Activated CD4-positive, alpha-beta T cell treated with anti-CD3 and anti-CD28 coated beads for 4 hours (primary cell): ENCODE results near the gene RFX3.
A peak's percentile ranks its signal among the peaks of the same experiment; 100 is the strongest.

Experiments
- DNase-seq, 2 donors: peaks; one replicate each; pipeline ENCODE4 v3.0.0-alpha.2; 2020

The RFX3 gene

DNA sequence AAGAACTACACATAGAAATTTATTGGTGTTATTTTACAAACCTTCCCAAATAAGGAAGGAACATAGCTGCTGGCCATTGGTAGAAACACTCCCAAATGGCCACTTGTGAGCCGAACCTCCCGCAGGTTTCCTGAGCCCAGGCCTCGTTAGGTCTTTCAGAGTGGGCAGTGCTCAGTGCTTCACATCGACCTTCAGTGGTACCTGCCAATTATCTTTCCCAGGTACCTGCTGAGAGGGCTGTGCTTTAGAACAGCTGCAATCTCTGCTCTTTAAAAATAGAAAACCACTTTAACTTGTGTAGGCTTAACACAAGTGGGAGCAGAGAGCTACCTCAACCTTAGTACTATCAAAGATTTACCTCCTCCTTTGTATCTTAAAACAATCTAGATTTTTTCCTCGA is 334.1 kb downstream of the RFX3 start:
- no peak for DNase-seq

DNA sequence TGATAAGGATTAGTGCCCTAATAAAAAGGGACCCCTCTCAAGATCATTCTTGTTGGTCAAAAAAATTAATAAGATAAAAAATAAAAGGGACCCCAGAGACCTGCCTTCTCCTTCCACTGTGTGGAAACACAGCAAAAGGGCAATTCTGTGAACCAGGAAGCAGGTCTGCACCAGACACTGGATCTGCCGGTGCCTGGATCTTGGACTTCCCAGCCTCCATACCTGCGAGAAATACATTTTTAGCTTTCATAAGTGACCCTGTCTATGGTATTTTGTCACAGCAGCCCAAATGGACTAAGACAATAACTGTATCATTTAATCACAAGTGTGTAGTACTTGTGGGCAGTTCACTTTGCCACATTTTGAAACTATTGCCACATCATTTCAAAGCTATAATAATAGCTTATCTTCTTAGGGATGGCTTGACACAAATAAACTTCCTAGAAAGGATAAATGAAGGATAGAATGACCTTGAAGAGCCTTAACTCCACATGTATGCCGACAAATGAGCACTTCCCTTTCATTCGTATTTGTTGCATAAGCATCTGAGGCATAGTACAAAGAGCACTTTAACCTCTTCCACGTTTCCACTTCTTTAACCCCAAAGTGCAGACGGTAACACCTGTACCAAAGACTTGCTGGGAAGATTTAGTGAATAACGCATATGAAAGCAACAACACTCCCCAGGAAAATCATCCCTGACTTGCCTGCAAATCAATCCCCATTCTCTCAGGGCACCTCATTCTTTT is 336.5 kb downstream of the RFX3 start:
- DNase-seq: no peak

DNA sequence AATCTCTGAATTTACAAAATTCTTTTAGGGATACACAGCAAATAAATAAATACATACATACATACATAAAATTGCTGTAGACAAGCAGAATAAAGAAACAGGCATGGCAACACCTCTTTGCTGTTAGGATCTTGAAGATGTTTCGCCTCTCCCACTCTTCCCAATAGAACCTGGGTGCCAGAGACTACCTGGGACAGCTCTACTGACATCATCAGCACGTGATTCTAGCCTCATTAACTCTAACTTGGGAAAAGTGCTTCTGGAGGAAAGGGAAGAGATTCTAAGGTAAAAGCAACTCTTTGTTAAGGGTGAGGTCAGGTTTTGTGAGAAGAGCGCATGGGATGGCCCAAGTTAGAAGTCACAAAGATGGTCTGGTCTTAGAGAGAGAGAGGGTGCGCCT is 339.1 kb downstream of the RFX3 start:
- no peak for DNase-seq

DNA sequence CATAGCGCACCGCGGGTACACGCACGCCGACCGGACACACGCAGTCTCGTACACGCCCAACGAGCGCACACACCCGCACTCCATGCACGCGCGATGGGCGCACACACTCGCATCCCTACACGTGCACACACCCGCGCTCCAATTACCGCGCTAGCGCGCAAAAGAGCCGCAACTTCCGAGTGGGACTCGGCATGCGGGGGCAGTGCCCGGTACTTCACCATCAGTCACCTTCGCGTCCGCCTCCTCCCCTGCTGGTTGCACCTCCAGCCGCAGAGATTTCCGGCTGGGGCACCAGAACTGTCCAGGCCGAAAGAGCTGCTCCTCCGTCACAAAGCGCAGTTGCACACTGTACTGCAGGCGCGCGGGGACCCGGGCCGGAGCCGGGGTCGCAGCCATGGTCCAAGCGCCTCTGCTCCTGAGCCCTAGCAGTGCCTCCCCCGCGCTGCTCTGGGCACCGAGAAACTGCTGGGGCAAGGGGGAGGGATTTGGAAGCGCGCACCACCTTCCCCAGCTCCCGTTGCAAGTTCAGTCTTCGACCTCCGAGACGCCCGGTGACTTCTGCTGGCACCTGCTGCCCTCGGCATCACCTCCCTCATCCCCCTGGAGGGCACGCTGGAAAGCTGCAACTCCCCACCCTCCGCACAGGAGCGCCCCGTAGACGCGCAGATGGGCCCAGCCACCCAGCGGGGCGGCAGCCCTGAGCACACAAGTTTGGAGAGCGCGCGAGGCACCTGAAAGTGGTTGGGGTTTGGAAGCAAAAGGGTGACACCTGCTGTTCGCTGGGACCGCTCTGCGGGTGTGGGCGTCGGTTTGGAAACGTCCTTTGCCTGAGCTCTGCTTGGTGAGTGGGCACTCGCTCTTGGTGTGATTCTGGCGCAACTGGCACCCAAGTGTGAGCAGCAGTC is 344.5 kb downstream of the RFX3 start:
- DNase-seq: peak in 1 of 2 donors; percentile 23

DNA sequence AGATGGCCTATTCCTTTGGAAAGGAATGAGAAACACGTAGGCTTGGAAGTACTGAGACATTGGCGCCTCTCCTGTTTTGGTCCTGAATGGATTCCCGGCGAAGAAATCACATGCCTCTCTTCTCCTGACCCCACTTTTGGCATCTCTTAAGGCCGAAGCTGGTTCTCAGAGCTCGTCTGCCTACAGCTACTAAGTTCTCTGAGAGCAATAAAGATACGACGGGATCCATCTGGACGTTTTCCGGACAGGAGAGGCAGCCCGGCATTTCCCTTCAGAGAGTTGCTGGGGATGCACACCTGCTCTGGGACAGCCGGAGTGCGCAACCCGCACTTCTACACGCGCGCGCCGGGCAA is 345.1 kb downstream of the RFX3 start:
- no peak for DNase-seq

DNA sequence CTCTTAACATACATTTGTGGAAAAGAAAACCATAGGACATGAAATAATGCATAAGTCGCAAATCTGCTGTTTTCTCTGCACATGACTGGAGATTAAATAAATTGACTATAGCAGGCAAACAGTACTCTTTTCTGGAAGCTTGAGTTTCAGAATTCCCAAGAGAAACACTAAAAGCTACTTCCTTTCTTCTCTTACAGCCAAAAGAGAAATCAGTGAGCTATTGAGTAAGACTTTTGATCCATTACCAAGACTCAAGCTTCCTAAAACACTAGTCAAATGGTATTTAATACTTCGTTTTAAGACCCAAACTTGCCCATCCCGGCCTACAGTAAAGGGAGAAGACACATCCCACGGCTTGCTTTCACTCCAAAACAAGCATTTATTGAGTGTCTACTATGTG is 346.1 kb downstream of the RFX3 start:
- no peak for DNase-seq

DNA sequence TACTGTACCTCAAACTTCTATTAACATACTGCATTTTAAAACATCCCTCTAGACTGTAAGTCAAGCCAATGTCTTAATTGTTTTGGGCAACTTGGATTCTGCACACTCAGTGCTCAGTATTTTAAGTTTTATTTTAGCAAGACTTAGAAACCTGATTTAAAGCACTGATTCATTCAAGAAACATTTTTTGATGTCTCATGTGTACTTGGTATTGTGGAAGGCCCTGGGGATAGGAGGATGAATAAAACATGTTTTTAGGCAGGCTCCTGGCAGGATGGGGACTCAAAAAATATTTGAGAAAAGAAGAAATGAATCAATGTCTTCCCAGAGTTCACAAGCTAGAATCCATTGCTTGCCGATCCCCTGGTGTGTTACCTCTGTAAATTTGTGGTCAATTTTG is 347.9 kb downstream of the RFX3 start:
- DNase-seq: no peak

DNA sequence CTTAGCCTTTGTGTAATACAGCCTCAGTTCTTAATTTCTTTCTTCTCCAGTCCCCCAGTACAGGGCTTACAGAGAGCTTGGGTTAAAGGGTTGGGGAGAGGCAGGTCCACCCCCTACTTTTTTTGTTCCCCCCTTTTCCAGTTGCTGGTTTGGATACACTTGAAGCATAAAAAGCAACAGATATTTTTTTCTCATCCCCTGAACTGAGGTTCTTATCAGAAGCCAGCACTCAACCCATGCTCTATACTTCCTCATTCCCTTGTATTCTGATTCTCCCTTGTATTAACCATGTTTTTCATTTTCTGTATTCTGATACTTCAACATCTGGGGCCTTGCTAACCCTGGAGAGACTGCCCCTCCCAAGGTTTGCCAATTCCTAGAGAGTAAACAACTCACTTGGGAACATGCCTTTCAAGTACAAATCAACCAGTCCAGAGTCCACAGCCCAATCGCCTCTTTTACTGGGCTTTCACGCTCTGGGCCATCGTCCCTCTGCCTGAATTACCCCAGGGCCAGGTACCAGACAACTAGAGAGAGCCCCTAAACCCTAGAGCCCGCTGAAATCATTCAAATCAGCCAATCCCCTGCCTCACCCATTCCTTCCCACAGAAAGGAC is 348.5 kb downstream of the RFX3 start:
- DNase-seq: no peak

DNA sequence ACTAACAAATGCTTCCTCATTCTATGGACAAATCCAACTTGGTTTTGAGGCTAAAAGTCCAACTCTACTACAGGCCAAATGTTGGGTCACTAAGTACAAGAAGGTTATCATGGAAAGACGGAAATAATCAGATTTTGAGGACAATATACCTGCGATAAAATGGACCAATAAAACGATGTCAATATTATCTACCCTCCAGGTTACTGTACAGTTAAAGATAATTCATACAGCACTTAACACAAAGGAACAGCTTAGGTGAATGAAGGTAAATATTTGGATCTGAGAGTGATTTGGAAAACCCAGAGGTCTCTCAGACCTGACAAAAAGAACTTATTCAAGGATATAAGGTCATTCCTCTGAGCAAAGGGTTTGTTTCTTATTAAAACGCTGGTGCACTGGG is 352.4 kb downstream of the RFX3 start:
- DNase-seq: no peak

DNA sequence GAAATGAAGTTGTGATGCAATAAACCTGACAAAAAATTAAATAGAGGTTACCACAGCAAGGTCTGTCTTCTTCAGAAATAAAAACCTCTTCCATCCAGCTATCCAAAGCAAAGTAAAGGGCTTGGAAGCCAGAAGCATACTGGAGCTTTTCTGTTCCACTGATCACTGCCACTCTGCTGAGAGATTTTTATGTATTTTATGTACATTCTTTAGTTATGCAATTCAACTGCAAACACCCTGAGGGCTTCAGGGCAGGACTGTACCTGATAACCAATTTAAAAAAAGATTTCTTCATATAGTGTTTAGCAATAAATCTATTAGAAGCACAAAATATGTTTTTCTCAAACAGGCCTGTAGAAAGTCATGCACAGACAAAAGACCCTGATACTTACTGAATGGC is 355.0 kb downstream of the RFX3 start:
- no peak for DNase-seq
